Measurements from ENCODE around the gene SRSF10. TPM values are rescaled to one million over a fixed set of nuclear protein-coding genes. Genes with fewer than 3 reads are reported as not detected.
"Not testable (repeated sequence)": the region's sequence is repeated elsewhere in the genome, so short reads cannot be mapped to it uniquely, and the experiment has no call there.

The SRSF10 gene
- total RNA-seq = 91.4 and 139 TPM in 2 replicates

DNA sequence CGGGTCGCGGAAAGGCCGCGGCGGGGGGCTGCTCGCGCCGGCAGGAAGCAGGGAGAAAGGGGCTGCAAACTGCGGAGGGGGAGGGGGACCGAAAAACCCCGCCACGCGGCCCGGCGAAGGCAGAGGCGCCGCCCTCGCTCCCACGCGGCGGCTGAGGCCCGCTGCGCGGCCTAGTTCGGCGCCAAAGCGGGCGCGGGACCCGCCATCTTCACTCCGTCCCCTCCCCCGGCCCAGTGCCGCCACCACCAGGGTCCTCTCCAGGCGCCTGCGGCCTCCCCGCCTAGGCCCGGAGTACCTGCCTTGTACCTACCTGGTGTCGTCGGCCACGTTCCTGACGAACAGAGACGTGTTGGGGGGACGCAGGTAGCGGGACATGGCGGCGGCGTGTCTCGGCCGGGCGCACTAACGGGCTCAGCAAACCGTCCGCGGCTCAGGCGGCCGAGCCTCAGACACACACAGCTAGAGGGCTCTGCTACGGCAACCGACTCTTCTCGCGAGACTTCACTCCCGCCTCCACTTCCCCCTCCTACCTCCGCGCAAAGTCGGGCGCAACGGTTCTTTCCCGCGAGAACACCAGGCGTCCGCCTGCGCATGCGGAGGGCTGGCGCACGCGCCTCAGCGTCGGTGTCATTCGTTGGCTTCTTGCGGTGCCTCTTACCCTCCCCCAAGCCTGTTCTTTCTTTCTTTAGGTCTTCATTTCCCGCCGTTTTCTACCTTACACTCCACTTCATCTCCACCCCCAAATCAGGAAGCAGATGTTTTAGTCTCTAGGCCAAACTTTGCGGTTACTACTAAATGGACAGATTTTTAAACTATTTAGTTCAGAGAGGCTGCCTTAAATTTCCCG is at the start of gene SRSF10:
Gene SRSF10, minus strand, starts transcription at position 447 of the 847 bp plus-strand sequence. Its CDS starts 72 bp downstream, at position 375.
- DNase-seq (ENCODE audit: low read depth, low spot score) = peak; percentile 93

- peak; percentile 20 for DNase-seq (ENCODE audit: low read depth, low spot score)
These were observed 47.8 kb upstream of the SRSF10 start for GRCh38 chr1:24027838-24028468.

DNA sequence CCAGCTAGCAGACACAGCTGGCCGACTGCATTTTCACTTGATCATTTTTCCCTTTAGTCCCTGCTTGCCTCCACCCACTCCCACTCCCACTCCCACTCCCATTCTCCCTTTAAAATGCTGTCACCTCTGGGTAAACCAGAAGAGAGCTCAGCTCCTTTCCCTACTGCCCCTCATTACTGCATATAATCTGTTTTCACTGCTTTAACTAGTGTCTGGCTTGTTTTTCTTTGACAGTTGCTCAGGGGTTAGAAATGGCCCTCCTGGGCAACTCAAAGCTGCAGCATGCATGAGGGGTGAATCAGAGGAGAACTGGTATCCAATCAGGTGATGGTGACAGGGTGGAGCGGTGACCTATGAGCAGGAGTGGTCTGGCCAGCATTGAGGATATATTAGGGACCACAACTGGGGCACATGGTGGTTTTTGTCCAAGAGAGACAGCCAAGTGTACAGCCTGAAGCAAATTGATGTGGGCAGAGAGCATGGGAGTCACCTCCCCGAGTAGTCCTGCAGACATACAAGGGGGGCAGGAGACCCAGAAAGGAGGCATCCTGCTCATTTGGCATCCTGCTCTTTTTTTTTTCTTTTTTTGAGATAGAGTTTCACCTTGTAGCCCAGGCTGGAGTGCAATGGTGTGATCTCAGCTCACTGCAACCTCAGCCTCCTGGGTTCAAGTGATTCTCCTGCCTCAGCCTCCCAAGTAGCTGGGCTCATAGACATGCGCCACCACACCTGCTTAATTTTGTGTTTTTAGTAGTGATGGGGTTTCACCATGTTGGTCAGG is 42.6 kb upstream of the SRSF10 start:
- no peak for DNase-seq (ENCODE audit: low read depth, low spot score)

DNA sequence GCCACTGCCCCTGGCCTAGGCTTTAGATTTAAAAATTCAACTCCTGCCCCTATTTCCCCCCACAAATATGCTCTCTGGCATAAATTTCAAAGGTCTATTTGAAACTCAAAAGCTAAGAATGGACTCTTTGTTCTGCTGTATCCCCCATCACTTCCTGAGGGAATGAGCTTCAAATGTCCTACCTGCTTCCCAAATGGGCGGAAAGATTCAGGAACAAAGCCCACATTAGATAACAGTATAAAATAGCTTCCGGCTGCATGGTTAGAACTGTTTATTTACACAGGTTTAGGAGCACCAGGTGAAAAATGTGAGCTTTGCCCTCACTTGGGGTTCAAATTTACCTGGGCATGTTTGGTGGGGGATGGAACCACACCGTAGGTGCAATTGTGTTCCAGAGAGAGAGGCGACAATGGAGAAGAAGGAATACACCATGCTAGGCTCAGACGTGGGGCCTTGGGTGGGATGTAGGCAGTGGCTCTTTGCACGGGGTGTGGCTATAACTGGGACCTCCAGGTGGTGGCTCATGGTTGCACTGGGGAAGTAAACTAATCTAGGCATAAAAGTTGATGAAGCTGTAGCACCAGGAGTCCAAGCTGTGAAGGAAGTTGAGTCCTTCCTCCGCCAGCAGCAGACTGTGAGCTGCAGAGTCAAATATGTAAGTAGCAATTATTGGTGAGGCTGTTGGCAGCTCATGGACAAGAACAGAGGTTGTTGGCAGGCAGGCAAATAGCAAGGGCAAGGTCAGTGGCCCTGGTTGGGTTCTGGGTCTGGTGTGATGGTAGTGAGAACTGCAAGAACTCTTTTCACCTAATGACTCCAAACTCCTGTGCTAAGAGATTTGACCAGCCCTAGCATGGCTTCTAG is 41.5 kb upstream of the SRSF10 start:
- no peak for DNase-seq (ENCODE audit: low read depth, low spot score)

GRCh38 chr1:24020470-24020869 is 40.3 kb upstream of the SRSF10 start:
- no peak for DNase-seq (ENCODE audit: low read depth, low spot score)

- no peak for DNase-seq (ENCODE audit: low read depth, low spot score)
These were observed 39.9 kb upstream of the SRSF10 start for GRCh38 chr1:24020025-24020424.

GRCh38 chr1:24018611-24019580 is 38.8 kb upstream of the SRSF10 start:
- peak; percentile 99 for DNase-seq (ENCODE audit: low read depth, low spot score)

DNA sequence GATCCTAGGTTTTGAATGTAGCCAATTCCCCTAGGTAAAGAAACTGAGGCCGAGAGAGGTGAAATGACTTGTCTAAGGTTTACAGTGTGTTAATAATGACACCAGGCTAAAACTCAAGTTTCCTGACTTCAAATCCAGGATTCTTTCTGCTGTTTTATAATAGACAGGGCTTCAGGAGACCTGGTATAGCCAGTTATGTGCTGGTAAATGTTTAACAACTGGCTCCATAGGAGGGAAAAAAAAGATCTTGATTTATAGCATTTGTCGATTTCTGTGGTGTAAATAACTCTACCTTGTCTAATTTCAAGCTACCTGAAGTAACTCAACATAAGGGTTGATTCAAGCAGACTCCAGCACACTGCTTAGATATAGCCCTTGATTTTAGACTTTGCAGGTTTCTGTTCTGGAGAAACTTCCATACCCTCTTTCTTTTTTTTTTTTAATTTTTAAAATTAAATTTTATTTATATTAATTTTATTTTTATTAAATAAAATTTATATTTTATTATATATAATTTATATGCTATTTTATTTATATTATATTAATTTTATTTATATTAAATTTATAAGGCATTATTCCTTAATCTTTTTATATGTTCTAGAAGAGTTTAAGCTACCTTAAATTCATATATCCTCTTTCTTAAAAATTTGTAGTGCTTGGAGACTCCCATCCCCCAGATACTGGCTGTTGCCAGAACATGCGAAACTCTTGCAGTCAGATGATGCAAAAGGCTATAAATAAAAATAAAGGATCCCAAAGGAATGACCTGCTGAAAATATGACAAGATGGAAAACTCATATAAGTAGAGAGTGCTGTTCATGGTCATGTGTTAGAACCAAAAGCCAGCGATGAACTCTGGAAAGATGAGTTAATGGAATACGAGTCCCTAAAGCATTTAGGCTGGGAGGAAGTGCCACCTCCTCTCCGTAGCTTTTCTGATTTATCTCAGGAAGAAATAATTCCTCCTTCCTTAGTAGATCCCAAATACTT is 35.4 kb upstream of the SRSF10 start:
- DNase-seq (ENCODE audit: low read depth, low spot score) = no peak

DNA sequence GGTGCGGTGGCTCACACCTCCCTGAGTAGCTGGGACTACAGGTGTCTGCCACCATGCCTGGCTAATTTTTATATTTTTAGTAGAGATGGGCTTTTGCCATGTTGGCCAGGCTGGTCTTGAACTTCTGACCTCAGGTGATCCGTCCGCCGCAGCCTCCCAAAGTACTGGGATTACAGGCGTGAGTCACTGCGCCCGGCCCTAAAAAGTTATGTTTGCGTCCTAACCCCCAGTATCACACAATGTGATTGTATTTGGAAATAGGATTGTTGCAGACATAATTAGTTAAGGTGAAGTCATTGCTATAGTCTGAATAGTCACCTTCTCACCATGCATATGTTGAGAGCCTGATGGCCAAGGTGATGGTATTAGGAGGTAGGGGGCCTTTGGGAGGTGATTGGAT is 32.8 kb upstream of the SRSF10 start:
- DNase-seq (ENCODE audit: low read depth, low spot score) = not testable (repeated sequence)

DNA sequence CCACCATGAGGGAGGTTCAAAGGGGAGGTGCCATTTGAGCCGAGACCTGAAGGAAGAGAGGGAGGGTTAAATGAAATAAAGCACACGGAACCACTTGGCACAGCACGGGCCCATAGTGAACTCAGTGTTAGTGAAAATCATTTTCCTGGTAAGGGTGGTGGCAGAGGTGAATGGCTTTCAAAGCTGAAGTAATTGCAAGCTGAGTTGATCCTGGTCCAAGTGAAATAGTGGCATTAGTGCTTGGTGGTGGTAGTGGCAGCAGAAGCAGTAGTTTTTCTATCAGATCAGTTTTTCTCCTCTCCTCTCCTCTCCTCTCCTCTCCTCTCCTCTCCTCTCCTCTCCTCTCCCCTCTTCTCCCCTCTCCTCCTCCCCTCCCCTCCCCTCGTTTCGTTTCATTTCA is 30.5 kb upstream of the SRSF10 start:
- DNase-seq (ENCODE audit: low read depth, low spot score) = no peak

DNA sequence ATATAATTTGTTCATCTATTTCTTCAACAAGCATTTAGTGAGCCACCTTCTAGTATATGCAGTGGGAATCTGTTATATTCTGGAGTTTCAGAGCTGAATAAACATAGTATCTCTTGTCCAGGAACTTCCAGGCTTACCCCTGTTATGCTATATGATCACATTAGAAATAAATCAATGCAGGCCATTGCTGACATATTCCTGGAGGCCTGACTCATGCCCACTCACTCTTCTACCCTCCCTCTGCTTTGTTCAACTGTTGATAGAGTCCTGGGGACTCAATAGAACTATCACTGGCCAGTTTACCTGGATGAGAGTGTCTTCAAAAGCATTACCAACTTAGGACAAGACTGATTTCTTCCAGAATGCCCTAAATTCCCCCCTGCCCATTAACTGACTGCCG is 29.3 kb upstream of the SRSF10 start:
- DNase-seq (ENCODE audit: low read depth, low spot score) = peak; percentile 20

- not testable (repeated sequence) for DNase-seq (ENCODE audit: low read depth, low spot score)
These were observed 28.6 kb upstream of the SRSF10 start for GRCh38 chr1:24008574-24009184.

DNA sequence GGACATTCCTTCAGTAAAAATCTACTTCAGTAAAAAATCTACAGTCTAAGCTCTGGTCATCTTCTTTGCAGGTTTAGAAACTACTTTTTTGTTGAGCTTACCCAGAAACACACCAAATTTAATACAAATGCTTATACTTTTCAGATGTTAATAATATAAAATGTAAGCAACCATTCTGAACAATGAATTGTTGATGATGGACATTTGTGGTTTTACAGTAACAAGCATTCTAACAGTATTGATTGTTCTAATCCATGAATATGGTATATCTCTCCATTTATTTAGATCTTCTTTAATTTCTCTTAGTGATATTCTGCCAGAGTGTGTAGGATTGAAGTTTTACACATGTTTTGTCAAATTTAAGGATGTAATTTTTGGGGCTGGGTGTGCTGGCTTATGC is 27.0 kb upstream of the SRSF10 start:
- no peak for DNase-seq (ENCODE audit: low read depth, low spot score)

- no peak for DNase-seq (ENCODE audit: low read depth, low spot score)
These were observed 25.0 kb upstream of the SRSF10 start for GRCh38 chr1:24005163-24005562.

DNA sequence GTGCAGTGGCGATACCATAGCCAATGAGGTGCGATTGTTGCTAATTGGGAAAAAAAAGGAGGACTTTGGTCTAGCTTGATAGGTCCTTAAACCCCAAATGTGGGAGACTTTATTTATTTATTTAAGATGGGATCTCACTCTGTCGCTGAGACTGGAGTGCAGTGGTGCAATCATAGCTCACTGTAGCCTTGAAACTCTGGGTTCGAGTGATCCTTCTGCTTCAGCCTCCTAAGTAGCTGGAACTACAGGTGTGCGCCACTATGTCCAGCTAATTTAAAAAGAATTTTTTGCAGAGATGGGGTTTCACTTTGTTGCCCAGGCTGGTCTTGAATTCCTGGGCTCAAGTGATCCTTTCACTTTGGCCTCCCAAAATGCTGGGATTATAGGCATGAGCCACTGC is 24.0 kb upstream of the SRSF10 start:
- no peak for DNase-seq (ENCODE audit: low read depth, low spot score)

DNA sequence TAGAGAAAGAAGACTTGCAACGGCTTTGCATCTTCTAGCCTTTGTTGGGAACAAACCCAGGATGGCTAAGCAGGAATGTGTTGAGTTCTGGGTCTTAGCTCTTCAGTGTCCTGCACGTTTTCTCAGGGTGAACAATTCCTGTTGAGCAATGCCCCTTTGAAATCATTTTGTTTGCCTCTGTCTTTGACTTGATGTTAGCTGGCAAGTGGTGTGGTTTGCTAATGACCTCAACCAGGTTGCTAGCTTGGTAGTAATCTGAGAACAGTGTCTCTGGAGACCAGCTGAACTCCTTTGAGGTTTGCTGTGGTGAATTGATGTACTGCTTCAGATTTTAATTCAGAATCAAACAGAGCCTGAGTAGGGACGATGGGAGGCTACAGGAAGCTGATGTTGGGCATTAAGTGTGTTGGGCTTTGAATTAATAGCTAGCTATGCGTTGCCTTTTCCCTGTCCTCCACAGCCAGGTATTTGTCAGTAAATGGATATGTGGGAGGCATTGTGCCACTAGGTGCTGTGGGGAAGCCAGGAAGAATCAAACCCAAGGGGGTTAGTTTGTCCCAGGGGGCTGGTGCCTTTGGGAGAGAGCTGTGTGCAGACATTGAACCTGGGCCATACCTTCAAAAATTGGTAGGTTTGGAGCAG is 23.3 kb upstream of the SRSF10 start:
- no peak for DNase-seq (ENCODE audit: low read depth, low spot score)

GRCh38 chr1:24002695-24003094 is 22.6 kb upstream of the SRSF10 start:
- no peak for DNase-seq (ENCODE audit: low read depth, low spot score)

GRCh38 chr1:23999156-23999671 is 19.1 kb upstream of the SRSF10 start:
- no peak for DNase-seq (ENCODE audit: low read depth, low spot score)

Data from pulmonary artery endothelial cell (primary cell).